HG02798 (cell line): ENCODE data around the gene DBH.

Source experiments
- ATAC-seq: cut with Tn5 transposase; IDR thresholded peaks from one replicate; pipeline ENCODE4 v1.9.1; 2021; ENCODE audit warnings: mild to moderate bottlenecking; ENCODE audit not compliant: unreplicated experiment, poor library complexity

The DBH gene

GRCh38 chr9:133635533-133636531 is at the start of gene DBH:
DBH (plus strand) TSS chr9:133636363; CDS start chr9:133636372, 9 bp downstream.
- no peak for ATAC-seq

- ATAC-seq: no peak
Measured at GRCh38 chr9:133587051-133587450, 49.1 kb upstream of the DBH start.

- no peak for ATAC-seq
Measured at GRCh38 chr9:133587466-133587865, 48.7 kb upstream of the DBH start.

- no peak for ATAC-seq
Measured at GRCh38 chr9:133589454-133590227, 46.5 kb upstream of the DBH start.

- no peak for ATAC-seq
Measured at GRCh38 chr9:133590231-133590855, 45.8 kb upstream of the DBH start.

- ATAC-seq: no peak
Measured at GRCh38 chr9:133591116-133591910, 44.9 kb upstream of the DBH start.

- ATAC-seq: no peak
Measured at GRCh38 chr9:133591985-133592384, 44.2 kb upstream of the DBH start.

GRCh38 chr9:133592731-133593409 is 43.3 kb upstream of the DBH start:
- no peak for ATAC-seq

- no peak for ATAC-seq
Measured at GRCh38 chr9:133593587-133594253, 42.4 kb upstream of the DBH start.

- ATAC-seq: no peak
Measured at GRCh38 chr9:133594310-133594709, 41.9 kb upstream of the DBH start.

GRCh38 chr9:133595910-133596309 is 40.3 kb upstream of the DBH start:
- ATAC-seq: no peak

- ATAC-seq: no peak
Measured at GRCh38 chr9:133597316-133597957, 38.7 kb upstream of the DBH start.

- ATAC-seq: no peak
Measured at GRCh38 chr9:133598978-133599377, 37.2 kb upstream of the DBH start.

GRCh38 chr9:133599470-133600173 is 36.5 kb upstream of the DBH start:
- ATAC-seq: no peak

GRCh38 chr9:133600739-133601138 is 35.4 kb upstream of the DBH start:
- ATAC-seq: no peak

- ATAC-seq: no peak
Measured at GRCh38 chr9:133601746-133602145, 34.4 kb upstream of the DBH start.

GRCh38 chr9:133602277-133602676 is 33.9 kb upstream of the DBH start:
- no peak for ATAC-seq
